Mesenteric fat pad (tissue), 1 donor: ENCODE data around the gene IL33. TPM values are rescaled to one million over a fixed set of nuclear protein-coding genes. Genes with fewer than 3 reads are reported as not detected.

Experiments used
- DNase-seq: peaks from one replicate; pipeline ENCODE4 v3.0.0-alpha.2; 2020; ENCODE audit warnings: low spot score
- total RNA-seq: library from RNA; stranded (reverse); fragmentation: NEBNext Ultra II Directional; extraction: Animal tissue kit (Norgen Biotek cat#: 25700); gene quantifications from one replicate; pipeline ENCODE4 v1.2.1, GENCODE V29; 2021
- donor health status: DM: yes; HTN: yes; CAD: no.

The IL33 gene
- total RNA-seq, 1 donor from 2014 or later, result 40.1 TPM

DNA sequence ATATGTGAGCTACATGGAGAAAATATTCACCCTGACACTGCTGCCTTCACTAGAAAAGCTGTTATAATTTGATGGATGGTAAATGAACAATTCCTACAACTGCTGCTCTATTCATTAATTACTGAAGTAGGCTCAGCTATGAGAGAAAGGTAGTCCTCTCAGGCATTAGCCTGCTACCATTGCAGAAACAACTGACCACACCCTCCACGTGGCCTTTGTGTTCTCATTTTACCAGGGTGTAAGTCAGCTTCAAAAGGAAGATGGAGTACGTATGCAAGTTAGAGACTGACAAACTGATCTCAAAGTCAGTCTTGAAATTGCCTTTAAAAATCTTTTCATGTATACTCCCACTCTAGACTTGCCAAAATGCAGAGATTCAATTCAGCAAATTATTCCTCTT, 86.3 kb downstream of the IL33 start:
- DNase-seq, result no peak

DNA sequence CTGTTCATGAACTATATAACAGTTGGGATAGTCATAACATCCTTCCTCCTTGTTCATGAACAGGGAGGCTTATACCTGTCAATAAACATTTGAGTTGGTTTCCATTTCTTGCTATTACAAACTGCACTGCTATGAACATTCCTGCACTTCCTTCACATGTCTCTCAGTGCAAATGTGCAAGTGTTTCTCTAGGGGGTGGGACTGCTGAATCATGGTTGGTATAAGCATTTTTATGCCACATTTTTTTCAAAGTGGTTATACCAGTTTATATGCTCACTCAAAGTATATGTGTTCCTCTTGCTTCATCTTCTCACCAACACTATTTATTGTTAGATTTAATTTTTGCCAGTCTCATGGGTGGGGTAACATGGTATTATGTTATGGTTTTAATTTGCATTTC, 86.8 kb downstream of the IL33 start:
- DNase-seq, result no peak

DNA sequence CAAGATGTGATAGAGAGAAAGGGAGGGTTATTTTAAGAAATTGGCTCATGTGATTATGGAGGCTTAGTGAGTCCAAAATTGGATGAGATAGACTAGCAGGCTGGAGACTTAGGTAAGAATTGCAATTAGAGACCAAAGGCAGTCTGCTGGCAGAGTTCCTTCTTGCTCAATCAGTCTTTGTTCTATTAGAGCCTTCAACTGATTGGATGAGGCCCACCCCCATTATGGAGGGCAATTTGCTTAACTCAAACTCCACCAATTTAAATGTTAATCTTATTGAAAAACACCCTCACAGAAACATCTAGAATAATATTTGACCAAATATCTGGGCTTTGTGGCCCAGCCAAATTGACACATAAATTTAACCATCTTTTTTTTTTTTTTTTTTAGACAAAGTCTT, 88.6 kb downstream of the IL33 start:
- DNase-seq, result no peak

DNA sequence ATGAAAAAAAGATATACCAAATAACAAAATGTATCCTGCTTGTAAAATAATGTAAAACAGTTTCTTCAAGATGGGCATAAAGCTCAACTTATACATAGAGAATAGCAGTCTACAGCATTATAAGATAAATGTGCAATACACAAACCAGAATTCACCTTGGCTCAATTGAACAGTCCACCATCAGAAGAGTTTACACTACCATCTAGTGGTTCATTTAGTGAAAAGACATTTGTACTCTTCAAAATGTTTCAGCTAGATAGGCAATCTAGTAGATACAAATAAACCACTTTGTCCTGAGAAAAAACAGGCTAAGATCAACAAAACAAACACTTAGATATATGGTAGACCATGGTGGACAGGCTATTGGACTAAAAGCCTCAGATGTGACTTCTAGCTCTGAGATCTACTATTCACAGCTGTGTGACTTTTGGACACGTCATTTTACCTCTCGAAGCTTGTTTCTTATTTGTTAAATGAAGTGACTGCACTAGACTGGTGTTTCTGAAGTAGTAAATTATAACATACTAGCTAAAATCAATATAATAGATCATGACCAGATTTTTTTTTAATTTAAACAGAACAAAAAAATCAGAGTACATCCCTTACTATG, 90.5 kb downstream of the IL33 start:
- DNase-seq, result no peak

Other genes with a start within 250 kb of the IL33 start
- gene RANBP6, start 200.2 kb upstream of the IL33 start, total RNA-seq, result 12.1 TPM
- gene TPD52L3, start 112.6 kb downstream of the IL33 start, total RNA-seq, result not detected
- 33.6 TPM for gene UHRF2, start 197.4 kb downstream of the IL33 start, total RNA-seq